DOHH2 (cell line): ENCODE results near the gene SCARF1.

Experiments used
- EZH2phosphoT487 ChIP-seq: fragments of 200-600 bp; sonication (generic); IDR thresholded peaks from 2 replicates; pipeline ENCODE4 v1.6.1; 2017; ENCODE audit warnings: borderline replicate concordance, mild to moderate bottlenecking, antibody characterized with exemption, low read length, moderate library complexity, mixed read lengths
- TF ChIP-seq, protein P1 (sequence below): fragments of 200-600 bp; sonication (generic); IDR thresholded peaks from one replicate; pipeline ENCODE4 v1.5.1; 2014; ENCODE audit warnings: antibody characterized with exemption, mild to moderate bottlenecking, low read depth, low read length; ENCODE audit not compliant: poor library complexity, severe bottlenecking

DNA sequence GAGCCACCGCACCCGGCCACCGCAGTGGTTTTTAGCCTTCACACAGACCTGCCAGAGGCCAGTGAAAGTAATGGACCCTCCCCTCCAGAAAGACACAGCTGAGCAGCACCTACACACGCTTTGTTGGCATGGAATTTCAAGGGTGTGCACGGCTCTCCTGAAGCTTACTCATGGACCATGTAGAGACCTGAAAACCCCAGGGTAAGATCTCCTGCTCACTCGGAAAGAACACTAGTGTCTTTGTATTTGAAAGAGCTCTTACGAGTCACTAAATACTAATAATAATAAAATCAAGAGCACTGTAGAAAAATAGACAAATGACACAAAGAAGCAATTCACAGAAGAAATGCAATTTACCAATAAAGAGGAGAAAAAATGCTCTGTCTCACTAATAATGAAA is 36.9 kb downstream of the SCARF1 start:
- TF ChIP-seq, protein P1, sequence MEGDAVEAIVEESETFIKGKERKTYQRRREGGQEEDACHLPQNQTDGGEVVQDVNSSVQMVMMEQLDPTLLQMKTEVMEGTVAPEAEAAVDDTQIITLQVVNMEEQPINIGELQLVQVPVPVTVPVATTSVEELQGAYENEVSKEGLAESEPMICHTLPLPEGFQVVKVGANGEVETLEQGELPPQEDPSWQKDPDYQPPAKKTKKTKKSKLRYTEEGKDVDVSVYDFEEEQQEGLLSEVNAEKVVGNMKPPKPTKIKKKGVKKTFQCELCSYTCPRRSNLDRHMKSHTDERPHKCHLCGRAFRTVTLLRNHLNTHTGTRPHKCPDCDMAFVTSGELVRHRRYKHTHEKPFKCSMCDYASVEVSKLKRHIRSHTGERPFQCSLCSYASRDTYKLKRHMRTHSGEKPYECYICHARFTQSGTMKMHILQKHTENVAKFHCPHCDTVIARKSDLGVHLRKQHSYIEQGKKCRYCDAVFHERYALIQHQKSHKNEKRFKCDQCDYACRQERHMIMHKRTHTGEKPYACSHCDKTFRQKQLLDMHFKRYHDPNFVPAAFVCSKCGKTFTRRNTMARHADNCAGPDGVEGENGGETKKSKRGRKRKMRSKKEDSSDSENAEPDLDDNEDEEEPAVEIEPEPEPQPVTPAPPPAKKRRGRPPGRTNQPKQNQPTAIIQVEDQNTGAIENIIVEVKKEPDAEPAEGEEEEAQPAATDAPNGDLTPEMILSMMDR: no peak
- TF ChIP-seq EZH2phosphoT487: no peak
